WTC11 (cell line): ENCODE measurements around the gene SEC31B.

ENCODE experiments used
- CTCF ChIP-seq: fragments of 200-600 bp; IDR thresholded peaks from 2 replicates; pipeline ENCODE4 v1.8.0; 2022; ENCODE audit warnings: antibody characterized with exemption
- JUN ChIP-seq: sonication (generic); formaldehyde crosslinking; IDR thresholded peaks from 2 replicates; pipeline ENCODE4 v1.8.0; 2023; ENCODE audit warnings: mild to moderate bottlenecking, missing genetic modification reagents
- MLX ChIP-seq: sonication (generic); formaldehyde crosslinking; IDR thresholded peaks from 2 replicates; pipeline ENCODE4 v1.8.1; 2023; ENCODE audit warnings: mild to moderate bottlenecking, missing genetic modification reagents, moderate library complexity
- NFE2L1 ChIP-seq: sonication (generic); formaldehyde crosslinking; IDR thresholded peaks from 2 replicates; pipeline ENCODE4 v1.8.1; 2023; ENCODE audit warnings: missing genetic modification reagents
- SMAD4 ChIP-seq: sonication (generic); formaldehyde crosslinking; IDR thresholded peaks from 2 replicates; pipeline ENCODE4 v1.8.0; 2022; ENCODE audit warnings: mild to moderate bottlenecking, missing genetic modification reagents
- TEAD1 ChIP-seq: sonication (generic); formaldehyde crosslinking; IDR thresholded peaks from 2 replicates; pipeline ENCODE4 v1.8.0; 2022; ENCODE audit warnings: mild to moderate bottlenecking, missing genetic modification reagents
- ZNF138 ChIP-seq: sonication (generic); formaldehyde crosslinking; conservative IDR thresholded peaks from 2 replicates; pipeline ENCODE4 v1.8.1; 2022; ENCODE audit warnings: mild to moderate bottlenecking, moderate library complexity, missing genetic modification reagents
- TF ChIP-seq, protein P1 (sequence below): sonication (generic); formaldehyde crosslinking; IDR thresholded peaks from 2 replicates; pipeline ENCODE4 v1.8.0; 2022; ENCODE audit warnings: mild to moderate bottlenecking, missing genetic modification reagents

- no peak for TF ChIP-seq CTCF
- no peak for TF ChIP-seq ZNF138 (CRISPR knock-in tag)
- no peak for TF ChIP-seq NFE2L1 (CRISPR knock-in tag)
- no peak for TF ChIP-seq MLX (CRISPR knock-in tag)
- TF ChIP-seq JUN (CRISPR knock-in tag): no peak
- TF ChIP-seq TEAD1 (CRISPR knock-in tag): no peak
- no peak for TF ChIP-seq SMAD4 (CRISPR knock-in tag)
- TF ChIP-seq, protein P1, sequence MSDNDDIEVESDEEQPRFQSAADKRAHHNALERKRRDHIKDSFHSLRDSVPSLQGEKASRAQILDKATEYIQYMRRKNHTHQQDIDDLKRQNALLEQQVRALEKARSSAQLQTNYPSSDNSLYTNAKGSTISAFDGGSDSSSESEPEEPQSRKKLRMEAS (CRISPR knock-in tag): no peak
Measured at GRCh38 chr10:100480002-100480401, 39.7 kb downstream of the SEC31B start.
